Astrocyte of the cerebellum (primary cell): ENCODE measurements around the gene RAB31.

Source experiments
- DNase-seq: peaks from one replicate; pipeline ENCODE4 v3.0.0-alpha.2; 2011; ENCODE audit warnings: low read depth
- H3K4me3 ChIP-seq: 2 replicates; pipeline ENCODE4 v1.5.1; 2011; ENCODE audit warnings: mild to moderate bottlenecking, low read depth, low read length, moderate library complexity
- CTCF ChIP-seq: IDR thresholded peaks from 2 replicates; pipeline ENCODE4 v1.5.1; 2012; ENCODE audit warnings: low read length, low read depth, moderate library complexity, mild to moderate bottlenecking; ENCODE audit errors: missing control alignments
- in situ Hi-C: cut with HindIII; loops from 2 replicates; pipeline ENCODE4 v1.10.0; 2017; ENCODE audit warnings: low sequenced_read_pairs

Gene RAB31

GRCh38 chr18:9877655-9878014 is 169.5 kb downstream of the RAB31 start:
- DNase-seq: no peak
- TF ChIP-seq CTCF: no peak
- in situ Hi-C loops: no loop called here
- H3K4me3 ChIP-seq: no peak overlapping the region

GRCh38 chr18:9878095-9878494 is 170.0 kb downstream of the RAB31 start:
- in situ Hi-C loops: no loop called here

GRCh38 chr18:9878783-9879242 is 170.7 kb downstream of the RAB31 start:
- no peak for DNase-seq
- no peak overlapping the region for H3K4me3 ChIP-seq
- in situ Hi-C loops: no loop called here
- TF ChIP-seq CTCF: no peak

More at GRCh38 chr18:9878095-9878494, 170.0 kb downstream of the RAB31 start:
- no peak overlapping the region for H3K4me3 ChIP-seq
- no peak for TF ChIP-seq CTCF
- DNase-seq: no peak

GRCh38 chr18:9884090-9884489 is 176.0 kb downstream of the RAB31 start:
- no peak overlapping the region for H3K4me3 ChIP-seq
- no peak for TF ChIP-seq CTCF
- no peak for DNase-seq
- in situ Hi-C loops: no loop called here

- TF ChIP-seq CTCF: no peak
- DNase-seq: no peak
- H3K4me3 ChIP-seq: no peak overlapping the region
- in situ Hi-C loops: no loop called here
These were observed 176.5 kb downstream of the RAB31 start for GRCh38 chr18:9884532-9885140.

GRCh38 chr18:9885170-9886004 is 177.3 kb downstream of the RAB31 start, which contains the start of gene TXNDC2:
Gene TXNDC2 (plus strand): TSS chr18:9885973. CDS start chr18:9886681, 708 bp downstream.
- no peak for DNase-seq
- no peak for TF ChIP-seq CTCF
- in situ Hi-C loops: no loop called here
- H3K4me3 ChIP-seq: no peak within 1 kb of the TSS
